HG02623 (cell line): ENCODE measurements around the gene PRKG2.
"Not testable (repeated sequence)": the region's sequence is repeated elsewhere in the genome, so short reads cannot be mapped to it uniquely, and the experiment has no call there.

Source experiments
- ATAC-seq: cut with Tn5 transposase; IDR thresholded peaks from one replicate; pipeline ENCODE4 v1.9.1; 2021; ENCODE audit warnings: moderate library complexity; ENCODE audit not compliant: unreplicated experiment

PRKG2 gene

GRCh38 chr4:81164126-81164525 lies 50.9 kb downstream of the PRKG2 start:
- no peak for ATAC-seq

- no peak for ATAC-seq
These were observed 52.1 kb downstream of the PRKG2 start for GRCh38 chr4:81162752-81163458.

- not testable (repeated sequence) for ATAC-seq
These were observed 61.2 kb downstream of the PRKG2 start for GRCh38 chr4:81153714-81154323.

GRCh38 chr4:81152839-81153713 lies 61.9 kb downstream of the PRKG2 start:
- ATAC-seq, result no peak

- ATAC-seq, result no peak
These were observed 65.0 kb downstream of the PRKG2 start for GRCh38 chr4:81149976-81150375.

GRCh38 chr4:81148576-81148975 lies 66.4 kb downstream of the PRKG2 start:
- no peak for ATAC-seq

GRCh38 chr4:81146466-81146865 lies 68.6 kb downstream of the PRKG2 start:
- no peak for ATAC-seq

GRCh38 chr4:81143183-81143582 lies 71.8 kb downstream of the PRKG2 start:
- ATAC-seq, result no peak

- no peak for ATAC-seq
These were observed 72.3 kb downstream of the PRKG2 start for GRCh38 chr4:81142744-81143143.

GRCh38 chr4:81137894-81138293 lies 77.1 kb downstream of the PRKG2 start:
- no peak for ATAC-seq

GRCh38 chr4:81137446-81137845 lies 77.6 kb downstream of the PRKG2 start:
- ATAC-seq, result no peak

GRCh38 chr4:81136161-81136905 lies 78.7 kb downstream of the PRKG2 start:
- no peak for ATAC-seq

- ATAC-seq, result no peak
These were observed 79.5 kb downstream of the PRKG2 start for GRCh38 chr4:81135501-81135900.

- no peak for ATAC-seq
These were observed 83.5 kb downstream of the PRKG2 start for GRCh38 chr4:81131563-81131962.

GRCh38 chr4:81131066-81131465 lies 84.0 kb downstream of the PRKG2 start:
- ATAC-seq, result no peak

GRCh38 chr4:81130569-81130968 lies 84.5 kb downstream of the PRKG2 start:
- ATAC-seq, result no peak

GRCh38 chr4:81120055-81120454 lies 95.0 kb downstream of the PRKG2 start:
- ATAC-seq, result no peak

GRCh38 chr4:81118086-81118485 lies 96.9 kb downstream of the PRKG2 start:
- no peak for ATAC-seq

GRCh38 chr4:81116566-81116965 lies 98.5 kb downstream of the PRKG2 start:
- no peak for ATAC-seq

- no peak for ATAC-seq
These were observed 102.0 kb downstream of the PRKG2 start for GRCh38 chr4:81113024-81113423.

- ATAC-seq, result no peak
These were observed 105.7 kb downstream of the PRKG2 start for GRCh38 chr4:81109356-81109755.
